IPS-NIHi11 (cell line): Measurements from ENCODE around the gene ANKRD34C.

Source experiments
- DNase-seq: peaks from one replicate; pipeline ENCODE4 v3.0.0; 2012; ENCODE audit warnings: mixed read lengths, low spot score

Gene ANKRD34C

DNA sequence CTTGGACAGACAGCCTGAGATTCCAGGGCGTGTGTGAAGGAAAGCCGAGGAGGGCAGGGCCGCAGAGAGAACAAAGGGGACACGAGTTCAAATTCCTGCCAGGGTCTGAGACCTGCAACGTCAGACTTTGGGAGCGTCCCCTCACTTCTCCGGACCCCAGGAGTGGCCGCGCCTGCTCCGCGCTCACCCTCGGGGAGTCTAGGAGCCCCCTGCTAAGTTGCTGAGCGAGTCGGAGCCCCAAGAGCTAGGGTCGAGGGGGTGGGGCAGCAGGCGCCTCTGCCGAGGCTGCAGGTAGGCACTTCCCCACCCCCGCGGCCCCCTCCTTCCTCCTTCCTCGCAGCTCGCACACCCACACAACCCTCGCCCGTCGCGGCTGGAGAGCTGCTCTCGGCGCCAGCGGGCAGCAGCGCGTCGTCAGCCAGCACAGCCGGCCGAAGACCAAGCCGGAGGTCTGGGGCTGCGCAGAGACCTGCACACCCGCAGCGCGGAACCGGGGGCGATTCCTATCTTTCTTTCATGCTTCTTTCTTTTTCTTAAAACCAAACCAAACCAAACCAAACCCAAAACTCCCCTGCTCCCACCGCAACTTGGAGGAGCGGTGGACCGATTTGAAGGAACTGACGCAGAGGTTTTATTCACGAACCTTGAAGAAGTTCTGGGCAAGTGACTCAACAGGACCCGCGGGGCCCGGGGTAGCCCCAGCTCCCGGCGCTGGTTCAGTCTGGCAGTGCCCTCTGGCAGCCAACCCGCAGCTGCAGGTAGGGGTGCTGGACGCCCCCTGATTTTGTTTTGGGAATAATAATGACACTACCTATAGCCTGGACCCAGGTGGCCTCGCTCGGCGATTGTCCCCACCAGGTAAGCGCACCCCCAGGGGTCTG, at the start of gene ANKRD34C:
TSS of gene ANKRD34C (plus strand) at position 352 of the 881 bp plus-strand sequence. CDS start 10,563 bp downstream, outside the sequence.
- peak; percentile 58 for DNase-seq

DNA sequence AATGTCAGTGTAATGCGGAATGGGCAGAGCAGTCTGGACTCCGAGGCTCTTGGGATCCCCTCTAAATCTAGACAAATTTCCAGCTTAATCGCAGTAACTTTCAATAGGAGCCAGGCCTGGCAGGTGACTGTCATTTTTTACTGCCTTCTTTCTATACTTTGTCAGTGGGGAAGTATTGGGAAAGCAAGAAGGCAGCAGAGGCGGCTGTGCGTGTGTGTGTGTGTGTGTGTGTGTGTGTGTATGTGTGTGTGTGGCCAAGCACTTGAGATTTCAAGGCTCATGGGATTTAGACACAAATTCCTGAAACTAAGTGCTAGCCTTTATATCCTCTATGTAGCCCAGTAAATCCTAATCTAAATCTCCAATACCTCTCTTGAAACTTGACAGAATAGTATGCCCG, 49.3 kb upstream of the ANKRD34C start:
- DNase-seq = no peak

DNA sequence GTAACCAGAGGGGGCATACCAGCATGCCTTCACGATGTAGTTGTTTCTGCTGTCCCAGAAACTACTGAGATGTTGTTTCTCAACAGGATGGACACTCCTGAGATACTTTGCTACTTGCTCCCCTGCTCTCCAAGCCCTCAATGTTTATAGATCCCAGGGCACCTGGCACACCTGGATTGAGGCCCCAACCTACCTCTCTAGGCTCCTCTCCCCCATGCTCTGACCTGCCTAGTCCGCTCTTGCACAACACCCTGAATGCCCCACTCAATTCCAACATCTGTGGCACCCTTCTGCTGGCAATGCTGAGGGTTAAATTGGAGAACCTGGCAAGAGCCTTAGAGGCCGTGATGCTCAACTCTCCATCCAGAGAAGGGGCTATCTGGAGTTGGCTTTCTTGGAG, 42.5 kb upstream of the ANKRD34C start:
- no peak for DNase-seq

DNA sequence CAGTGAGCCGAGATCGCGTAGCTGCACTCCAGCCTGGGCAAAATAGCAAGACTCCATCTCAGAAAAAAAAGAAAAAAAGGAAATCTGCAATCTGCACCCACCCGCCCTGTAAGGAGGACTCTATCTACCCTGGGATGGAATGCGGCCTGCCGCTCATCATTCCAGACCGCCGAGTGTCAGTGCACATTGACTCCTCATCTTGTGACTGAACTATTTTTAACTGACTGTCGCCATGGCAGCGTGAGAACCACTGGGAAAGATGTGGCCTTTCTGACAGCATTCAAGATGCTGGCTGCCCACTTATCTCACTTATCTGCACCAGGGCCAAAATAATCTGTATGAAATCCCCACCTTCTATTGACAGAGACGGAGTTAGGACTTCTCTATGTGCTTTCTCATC, 38.8 kb upstream of the ANKRD34C start:
- no peak for DNase-seq

GRCh38 chr15:79244876-79245275, 37.6 kb upstream of the ANKRD34C start:
- no peak for DNase-seq

- DNase-seq = no peak
Observed at GRCh38 chr15:79248183-79248582, 34.3 kb upstream of the ANKRD34C start.

GRCh38 chr15:79257454-79257853, 25.1 kb upstream of the ANKRD34C start:
- DNase-seq = no peak

DNA sequence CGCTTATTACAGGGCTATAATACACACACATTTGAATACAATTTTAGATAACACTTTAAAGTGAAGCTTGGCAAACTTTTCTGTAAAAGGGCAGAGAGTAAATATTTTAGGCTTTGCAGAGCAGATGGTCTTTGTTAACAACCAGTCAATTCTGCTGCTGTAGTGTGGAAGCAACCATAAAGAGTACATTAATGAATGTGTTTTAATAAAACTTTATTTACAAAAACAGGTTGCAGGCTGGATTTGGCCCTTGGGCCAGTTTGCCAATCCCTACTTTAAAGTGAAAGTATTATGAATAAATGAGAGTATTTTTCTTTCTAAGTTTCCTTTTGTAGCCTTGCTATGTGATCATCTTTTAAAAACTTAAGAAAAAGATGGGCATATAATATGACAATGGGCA, 20.7 kb upstream of the ANKRD34C start:
- no peak for DNase-seq

- DNase-seq = no peak
Observed at GRCh38 chr15:79265167-79265566, 17.4 kb upstream of the ANKRD34C start.

DNA sequence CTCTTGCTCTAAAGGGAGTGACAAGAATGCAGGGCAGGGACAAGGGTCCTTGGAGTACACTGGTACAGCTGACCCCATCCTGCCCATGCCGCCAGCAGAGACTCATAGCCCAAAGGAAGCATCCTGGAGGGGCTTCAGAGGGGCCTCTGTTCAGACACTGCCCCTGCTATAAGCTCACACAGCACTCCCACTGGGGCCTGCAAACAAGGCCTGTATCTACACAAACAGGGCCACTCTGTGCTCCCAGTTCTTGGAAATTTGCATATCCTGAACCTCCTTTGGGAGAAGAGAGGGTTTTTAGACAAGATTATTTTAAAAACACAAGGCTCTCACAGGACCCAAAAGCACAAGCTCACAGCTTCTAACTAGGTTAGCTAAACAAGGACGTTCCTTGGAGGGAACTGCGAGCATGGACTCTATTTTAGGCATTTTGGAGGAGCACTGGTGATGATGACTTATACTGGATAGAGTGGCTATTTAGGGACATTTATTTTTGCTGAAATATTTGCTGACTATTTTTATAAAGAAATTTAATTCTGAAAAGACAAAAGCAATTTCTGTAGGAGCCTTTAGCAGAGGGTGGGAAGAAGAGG, 16.4 kb upstream of the ANKRD34C start:
- no peak for DNase-seq

- peak; percentile 92 for DNase-seq
Observed at GRCh38 chr15:79283252-79284048, 928 bp downstream of the ANKRD34C start.

GRCh38 chr15:79290642-79291275, 8.2 kb downstream of the ANKRD34C start:
- DNase-seq = no peak

DNA sequence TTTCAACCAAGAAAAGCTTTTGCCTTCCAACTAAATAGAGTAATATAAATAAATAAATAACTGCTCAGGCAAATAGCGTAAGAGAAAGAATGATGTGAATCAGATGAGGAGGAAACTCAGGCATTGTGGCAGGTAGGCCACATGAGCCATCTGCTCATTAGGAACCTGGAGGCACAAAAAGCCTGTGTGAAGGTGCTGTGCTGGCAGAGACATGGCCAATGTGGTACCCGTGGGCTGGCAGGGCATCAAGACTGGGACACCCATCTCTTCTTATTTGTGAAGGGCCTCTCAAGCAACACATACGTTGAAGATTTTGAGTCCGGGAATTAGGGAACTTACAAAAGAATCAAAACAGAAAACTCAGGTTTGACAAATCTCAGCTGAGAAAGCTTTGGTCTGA, 9.5 kb downstream of the ANKRD34C start:
- DNase-seq = no peak

GRCh38 chr15:79294075-79294474, 11.6 kb downstream of the ANKRD34C start:
- DNase-seq = no peak

- no peak for DNase-seq
Observed at GRCh38 chr15:79296583-79296982, 14.1 kb downstream of the ANKRD34C start.

- DNase-seq = no peak
Observed at GRCh38 chr15:79299126-79299840, 16.8 kb downstream of the ANKRD34C start.

DNA sequence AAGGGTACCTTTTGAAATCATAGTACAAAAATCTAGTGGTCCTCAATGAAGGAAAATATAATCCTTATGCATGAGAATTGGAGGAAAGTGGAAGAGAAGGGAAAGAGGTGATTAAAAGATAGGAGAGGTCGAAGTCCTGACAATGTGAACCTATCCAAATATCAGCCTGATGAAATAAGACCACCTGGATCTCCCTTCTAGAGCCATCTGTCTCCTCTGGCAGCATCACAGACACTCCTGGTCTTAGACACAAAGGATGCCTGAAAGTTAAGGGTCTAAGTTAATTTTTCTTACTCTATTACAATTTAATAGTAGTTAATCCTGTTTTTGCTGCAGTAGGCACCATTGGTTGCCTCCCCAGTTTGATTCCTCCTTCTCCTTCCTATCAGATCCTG, 17.3 kb downstream of the ANKRD34C start:
- DNase-seq = no peak

- no peak for DNase-seq
Observed at GRCh38 chr15:79307251-79307650, 24.7 kb downstream of the ANKRD34C start.

GRCh38 chr15:79308874-79309273, 26.4 kb downstream of the ANKRD34C start:
- peak; percentile 16 for DNase-seq

- no peak for DNase-seq
Observed at GRCh38 chr15:79310612-79310984, 28.1 kb downstream of the ANKRD34C start.
